Raji (cell line): ENCODE measurements around the gene EBI3.

Experiments used
- POLR2A ChIP-seq: IDR thresholded peaks from 2 replicates; pipeline ENCODE4 v1.6.1; 2011; ENCODE audit warnings: low read depth, low read length, control low read depth; ENCODE audit not compliant: insufficient read depth

Gene EBI3

GRCh38 chr19:4227771-4228170, 1.6 kb upstream of the EBI3 start:
- TF ChIP-seq POLR2A: no peak

- TF ChIP-seq POLR2A: no peak
Observed at GRCh38 chr19:4228765-4229178, 551 bp upstream of the EBI3 start.

- TF ChIP-seq POLR2A: no peak
Observed at GRCh38 chr19:4232614-4233281, 3.4 kb downstream of the EBI3 start.

- no peak for TF ChIP-seq POLR2A
Observed at GRCh38 chr19:4233282-4233853, 4.0 kb downstream of the EBI3 start.

GRCh38 chr19:4234142-4234861, 5.0 kb downstream of the EBI3 start:
- TF ChIP-seq POLR2A: no peak

- TF ChIP-seq POLR2A: no peak
Observed at GRCh38 chr19:4234862-4235201, 5.5 kb downstream of the EBI3 start.

- TF ChIP-seq POLR2A: no peak
Observed at GRCh38 chr19:4238831-4239230, 9.5 kb downstream of the EBI3 start.

- no peak for TF ChIP-seq POLR2A
Observed at GRCh38 chr19:4241824-4242430, 12.6 kb downstream of the EBI3 start.

- TF ChIP-seq POLR2A: peak; percentile 65
Observed at GRCh38 chr19:4246767-4247593, 17.7 kb downstream of the EBI3 start, which contains the start of gene YJU2. YJU2 (plus strand) TSS chr19:4247080; CDS start chr19:4247147, 67 bp downstream.

GRCh38 chr19:4256563-4256962, 27.2 kb downstream of the EBI3 start:
- no peak for TF ChIP-seq POLR2A

GRCh38 chr19:4257025-4257424, 27.7 kb downstream of the EBI3 start:
- TF ChIP-seq POLR2A: no peak

- TF ChIP-seq POLR2A: no peak
Observed at GRCh38 chr19:4258181-4258580, 28.9 kb downstream of the EBI3 start.

- no peak for TF ChIP-seq POLR2A
Observed at GRCh38 chr19:4260613-4261191, 31.4 kb downstream of the EBI3 start.

GRCh38 chr19:4264812-4265211, 35.5 kb downstream of the EBI3 start:
- no peak for TF ChIP-seq POLR2A

- no peak for TF ChIP-seq POLR2A
Observed at GRCh38 chr19:4266253-4267000, 37.1 kb downstream of the EBI3 start.
